Measurements from ENCODE around the gene ZNF446.
"Not testable (repeated sequence)": the region's sequence is repeated elsewhere in the genome, so short reads cannot be mapped to it uniquely, and the experiment has no call there.

Gene ZNF446

GRCh38 chr19:58507602-58508223 lies 31.6 kb downstream of the ZNF446 start:
- not testable (repeated sequence) for DNase-seq

GRCh38 chr19:58509731-58510083 lies 33.6 kb downstream of the ZNF446 start:
- no peak for DNase-seq

- DNase-seq = no peak
These were observed 34.1 kb downstream of the ZNF446 start for GRCh38 chr19:58510084-58510862.

GRCh38 chr19:58511353-58512208 lies 35.4 kb downstream of the ZNF446 start, which contains the start of gene SLC27A5:
SLC27A5 (minus strand) TSS chr19:58511992; CDS start chr19:58511955, 37 bp downstream.
- no peak for DNase-seq

- DNase-seq = no peak
These were observed 37.1 kb downstream of the ZNF446 start for GRCh38 chr19:58513213-58513693.

- DNase-seq = peak; percentile 74
These were observed 37.8 kb downstream of the ZNF446 start for GRCh38 chr19:58513694-58514563.

- DNase-seq = no peak
These were observed 38.4 kb downstream of the ZNF446 start for GRCh38 chr19:58514564-58515022.

- DNase-seq = no peak
These were observed 39.1 kb downstream of the ZNF446 start for GRCh38 chr19:58515259-58515658.

GRCh38 chr19:58516246-58516836 lies 40.2 kb downstream of the ZNF446 start:
- DNase-seq = no peak

GRCh38 chr19:58516964-58517833 lies 41.0 kb downstream of the ZNF446 start:
- no peak for DNase-seq

- peak; percentile 8 for DNase-seq
These were observed 42.3 kb downstream of the ZNF446 start for GRCh38 chr19:58518256-58519086.

GRCh38 chr19:58519087-58519354 lies 42.9 kb downstream of the ZNF446 start:
- DNase-seq = peak; percentile 76

- DNase-seq = peak; percentile 95
These were observed 43.5 kb downstream of the ZNF446 start, which contains the start of gene ZBTB45 for GRCh38 chr19:58519355-58520256. ZBTB45 (minus strand) TSS chr19:58519810; CDS start chr19:58517673, 2,137 bp downstream.

GRCh38 chr19:58520257-58520599 lies 44.1 kb downstream of the ZNF446 start:
- DNase-seq = no peak

- no peak for DNase-seq
These were observed 45.5 kb downstream of the ZNF446 start for GRCh38 chr19:58521651-58522050.

- no peak for DNase-seq
These were observed 46.6 kb downstream of the ZNF446 start for GRCh38 chr19:58522709-58523108.

- no peak for DNase-seq
These were observed 53.3 kb downstream of the ZNF446 start for GRCh38 chr19:58529405-58529804.

Measured in EL (cell line).